ENCODE data around the gene ASRGL1.

- TF ChIP-seq CTCF (IDR thresholded peaks at IDR 0.05) (no peak), E2F4 (CRISPR knock-in tag; IDR thresholded peaks at IDR 0.05; ENCODE audit: borderline replicate concordance, low read depth) (no peak), RELA (CRISPR knock-in tag; IDR thresholded peaks at IDR 0.05; ENCODE audit: borderline replicate concordance) (no peak), TEAD1 (CRISPR knock-in tag; IDR thresholded peaks at IDR 0.05) (no peak), NFE2L1 (CRISPR knock-in tag; IDR thresholded peaks at IDR 0.05) (no peak), SP1 (CRISPR knock-in tag; conservative IDR thresholded peaks at IDR 0.05) (no peak), USF2 (CRISPR knock-in tag; IDR thresholded peaks at IDR 0.05) (no peak)
These were observed 14.7 kb upstream of the ASRGL1 start for GRCh38 chr11:62322524-62322923.

Measured in WTC11 (cell line).